ENCODE measurements around the gene CGB8.

CGB8 gene

GRCh38 chr19:49006905-49007304 is 42.0 kb downstream of the CGB8 start:
- H3K27me3 Mint-ChIP-seq, result no peaks in the 10 kb centered on the region
- H3K4me3 Mint-ChIP-seq, result no peak overlapping the region
- H3K36me3 Mint-ChIP-seq, result peaks cover 2% of the 10 kb centered on the region

GRCh38 chr19:49004964-49005614 is 43.8 kb downstream of the CGB8 start:
- no peaks in the 10 kb centered on the region for H3K36me3 Mint-ChIP-seq
- no peaks in the 10 kb centered on the region for H3K4me1 Mint-ChIP-seq
- H3K27ac Mint-ChIP-seq, result no peak overlapping the region
- no peaks in the 10 kb centered on the region for H3K9me3 Mint-ChIP-seq
- H3K27me3 Mint-ChIP-seq, result no peaks in the 10 kb centered on the region
- H3K4me3 Mint-ChIP-seq, result no peak overlapping the region

More at GRCh38 chr19:49006905-49007304, 42.0 kb downstream of the CGB8 start:
- Mint-ChIP-seq H3K4me1 (no peaks in the 10 kb centered on the region), H3K27ac (no peak overlapping the region), H3K9me3 (no peaks in the 10 kb centered on the region)

GRCh38 chr19:49004133-49004532 is 44.8 kb downstream of the CGB8 start:
- Mint-ChIP-seq H3K4me1 (peaks cover 7% of the 10 kb centered on the region), H3K36me3 (peaks cover 2% of the 10 kb centered on the region), H3K27me3 (no peaks in the 10 kb centered on the region), H3K27ac (no peak overlapping the region), H3K4me3 (no peak overlapping the region), H3K9me3 (no peaks in the 10 kb centered on the region)

- no peaks in the 10 kb centered on the region for H3K9me3 Mint-ChIP-seq
- H3K4me1 Mint-ChIP-seq, result peaks cover 24% of the 10 kb centered on the region
- peaks cover 6% of the 10 kb centered on the region for H3K36me3 Mint-ChIP-seq
- H3K27ac Mint-ChIP-seq, result no peak overlapping the region
- no peaks in the 10 kb centered on the region for H3K27me3 Mint-ChIP-seq
- H3K4me3 Mint-ChIP-seq, result no peak overlapping the region
These were observed 49.2 kb downstream of the CGB8 start for GRCh38 chr19:48999481-49000325.

- no peak overlapping the region for H3K27ac Mint-ChIP-seq
- H3K9me3 Mint-ChIP-seq, result no peaks in the 10 kb centered on the region
- no peak overlapping the region for H3K4me3 Mint-ChIP-seq
- H3K36me3 Mint-ChIP-seq, result peaks cover 9% of the 10 kb centered on the region
- peaks cover 34% of the 10 kb centered on the region for H3K4me1 Mint-ChIP-seq
- no peaks in the 10 kb centered on the region for H3K27me3 Mint-ChIP-seq
These were observed 50.9 kb downstream of the CGB8 start for GRCh38 chr19:48997972-48998371.

All from activated naive CD4-positive, alpha-beta T cell treated with anti-CD3 and anti-CD28 coated beads, Interleukin-2, amount 50 U/mL, for 24 hours (primary cell).